ENCODE results near the gene FCHO1.

DNA sequence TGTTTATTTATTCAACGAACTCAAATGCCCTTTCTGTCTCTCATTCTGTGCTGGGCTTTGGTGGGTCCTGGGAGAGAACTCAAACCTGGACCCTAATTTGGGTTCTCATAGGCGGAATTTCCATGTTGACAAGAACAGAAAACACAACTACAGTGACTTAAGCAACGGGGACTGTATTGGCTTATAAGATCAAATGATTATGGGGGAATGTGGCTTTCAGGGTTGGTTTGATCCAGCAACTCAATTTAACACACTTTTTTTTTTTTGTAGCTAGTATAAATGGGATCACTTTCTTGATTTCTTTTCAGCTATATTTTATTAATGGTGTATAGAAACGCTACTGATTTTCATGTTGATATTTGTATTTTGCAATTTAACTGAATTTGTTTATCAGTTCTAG, 9.9 kb downstream of the FCHO1 start:
- TF ChIP-seq, protein P1, sequence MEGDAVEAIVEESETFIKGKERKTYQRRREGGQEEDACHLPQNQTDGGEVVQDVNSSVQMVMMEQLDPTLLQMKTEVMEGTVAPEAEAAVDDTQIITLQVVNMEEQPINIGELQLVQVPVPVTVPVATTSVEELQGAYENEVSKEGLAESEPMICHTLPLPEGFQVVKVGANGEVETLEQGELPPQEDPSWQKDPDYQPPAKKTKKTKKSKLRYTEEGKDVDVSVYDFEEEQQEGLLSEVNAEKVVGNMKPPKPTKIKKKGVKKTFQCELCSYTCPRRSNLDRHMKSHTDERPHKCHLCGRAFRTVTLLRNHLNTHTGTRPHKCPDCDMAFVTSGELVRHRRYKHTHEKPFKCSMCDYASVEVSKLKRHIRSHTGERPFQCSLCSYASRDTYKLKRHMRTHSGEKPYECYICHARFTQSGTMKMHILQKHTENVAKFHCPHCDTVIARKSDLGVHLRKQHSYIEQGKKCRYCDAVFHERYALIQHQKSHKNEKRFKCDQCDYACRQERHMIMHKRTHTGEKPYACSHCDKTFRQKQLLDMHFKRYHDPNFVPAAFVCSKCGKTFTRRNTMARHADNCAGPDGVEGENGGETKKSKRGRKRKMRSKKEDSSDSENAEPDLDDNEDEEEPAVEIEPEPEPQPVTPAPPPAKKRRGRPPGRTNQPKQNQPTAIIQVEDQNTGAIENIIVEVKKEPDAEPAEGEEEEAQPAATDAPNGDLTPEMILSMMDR (IDR thresholded peaks at IDR 0.05) = no peak
- TF ChIP-seq POLR2A (IDR thresholded peaks at IDR 0.05) = no peak

Data from Peyer's patch (tissue), 4 donors.